ENCODE measurements around the gene DDA1. TPM values are rescaled to one million over a fixed set of nuclear protein-coding genes. Genes with fewer than 3 reads are reported as not detected.

Gene DDA1
- total and polyA plus RNA-seq, 9 of the 15 experiments (the other 6 are each of a cell fraction or from before 2014, with no cell fraction given) = 1.4 to 83.8 (median 33.8) TPM

- TF ChIP-seq PATZ1 (CRISPR knock-in tag; IDR thresholded peaks at IDR 0.05; ENCODE audit: borderline replicate concordance) (no peak), BRF1 (IDR thresholded peaks at IDR 0.05; ENCODE audit: borderline replicate concordance, extremely low read depth, insufficient read length) (no peak), CAMTA2 (CRISPR knock-in tag; conservative IDR thresholded peaks at IDR 0.05) (0 out of 2 replicates have a peak, but pooled peaks have one; percentile 27), YBX1 (IDR thresholded peaks at IDR 0.05) (no peak), MBD1 (CRISPR knock-in tag; IDR thresholded peaks at IDR 0.05) (no peak), SMARCE1 (IDR thresholded peaks at IDR 0.05) (peak; percentile 77), ZNF707 (CRISPR knock-in tag; conservative IDR thresholded peaks at IDR 0.05) (no peak), MEF2A (IDR thresholded peaks at IDR 0.05; ENCODE audit: control insufficient read depth, low read depth, low read length) (no peak), KDM4B (IDR thresholded peaks at IDR 0.05; ENCODE audit: borderline replicate concordance in 2 of 2, low read depth in 1 of 2) (no peak), NRF1 (conservative IDR thresholded peaks at IDR 0.05 in 1 of 2, IDR thresholded peaks at IDR 0.05 in 1 of 2) (no peak), E2F8 (IDR thresholded peaks at IDR 0.05; ENCODE audit: low read depth, partially characterized antibody) (no peak), MLX (CRISPR knock-in tag; conservative IDR thresholded peaks at IDR 0.05) (peak in 1 of 2 experiments; percentile 49; a peak in 1 of 4 replicates), MCM5 (IDR thresholded peaks at IDR 0.05; ENCODE audit: low read depth) (no peak), ZNF124 (CRISPR knock-in tag; IDR thresholded peaks at IDR 0.05) (no peak), CHAMP1 (IDR thresholded peaks at IDR 0.05) (no peak)
Measured at GRCh38 chr19:17333611-17334413, 24.4 kb downstream of the DDA1 start (continued).

Measured in K562 (cell line).